ENCODE measurements around the gene FBXO24. TPM values are rescaled to one million over a fixed set of nuclear protein-coding genes. Genes with fewer than 3 reads are reported as not detected.
A peak's percentile ranks its signal among the peaks of the same experiment; 100 is the strongest.
"Not testable (repeated sequence)": the region's sequence is repeated elsewhere in the genome, so short reads cannot be mapped to it uniquely, and the experiment has no call there.

FBXO24 gene
- polyA plus RNA-seq (ENCODE audit: insufficient read length in 4 of 4), result 1 to 10 TPM; 1.0 to 2.2 (median 1.5) TPM

GRCh38 chr7:100586266-100587025 lies at the start of gene FBXO24:
TSS of gene FBXO24 (plus strand) at chr7:100586328. CDS start at chr7:100586626, 298 bp downstream.
- peak; percentile 98 to 100 (median 99) for DNase-seq (ENCODE audit: low read depth in 4 of 4, low spot score in 3 of 4)

- DNase-seq (ENCODE audit: low read depth in 4 of 4, low spot score in 3 of 4), result not testable (repeated sequence)
These were observed 49.4 kb upstream of the FBXO24 start for GRCh38 chr7:100536695-100537094.

GRCh38 chr7:100538348-100538653 lies 47.8 kb upstream of the FBXO24 start:
- no peak for DNase-seq (ENCODE audit: low read depth in 4 of 4, low spot score in 3 of 4)

GRCh38 chr7:100538654-100539435 lies 47.3 kb upstream of the FBXO24 start, which contains the start of gene AGFG2:
TSS of gene AGFG2 (plus strand) at chr7:100539203. CDS start at chr7:100539347, 144 bp downstream.
- peak; percentile 98 to 99 (median 98) for DNase-seq (ENCODE audit: low read depth in 4 of 4, low spot score in 3 of 4)

- DNase-seq (ENCODE audit: low read depth in 4 of 4, low spot score in 3 of 4), result no peak
These were observed 46.6 kb upstream of the FBXO24 start for GRCh38 chr7:100539436-100540006.

- DNase-seq (ENCODE audit: low read depth in 4 of 4, low spot score in 3 of 4), result no peak
These were observed 45.9 kb upstream of the FBXO24 start for GRCh38 chr7:100540073-100540723.

GRCh38 chr7:100541309-100541708 lies 44.8 kb upstream of the FBXO24 start:
- DNase-seq (ENCODE audit: low read depth in 4 of 4, low spot score in 3 of 4), result not testable (repeated sequence)

- no peak for DNase-seq (ENCODE audit: low read depth in 4 of 4, low spot score in 3 of 4)
These were observed 42.5 kb upstream of the FBXO24 start for GRCh38 chr7:100543586-100543985.

- DNase-seq (ENCODE audit: low read depth in 4 of 4, low spot score in 3 of 4), result no peak
These were observed 41.7 kb upstream of the FBXO24 start for GRCh38 chr7:100544386-100544785.

- no peak for DNase-seq (ENCODE audit: low read depth in 4 of 4, low spot score in 3 of 4)
These were observed 41.2 kb upstream of the FBXO24 start for GRCh38 chr7:100544967-100545359.

GRCh38 chr7:100545360-100546128 lies 40.6 kb upstream of the FBXO24 start:
- no peak for DNase-seq (ENCODE audit: low read depth in 4 of 4, low spot score in 3 of 4)

- DNase-seq (ENCODE audit: low read depth in 4 of 4, low spot score in 3 of 4), result no peak
These were observed 39.8 kb upstream of the FBXO24 start for GRCh38 chr7:100546129-100546925.

GRCh38 chr7:100546926-100547800 lies 39.0 kb upstream of the FBXO24 start:
- no peak for DNase-seq (ENCODE audit: low read depth in 4 of 4, low spot score in 3 of 4)

- no peak for DNase-seq (ENCODE audit: low read depth in 4 of 4, low spot score in 3 of 4)
These were observed 38.3 kb upstream of the FBXO24 start for GRCh38 chr7:100547872-100548271.

GRCh38 chr7:100548446-100548845 lies 37.7 kb upstream of the FBXO24 start:
- not testable (repeated sequence) for DNase-seq (ENCODE audit: low read depth in 4 of 4, low spot score in 3 of 4)

GRCh38 chr7:100552532-100552931 lies 33.6 kb upstream of the FBXO24 start:
- DNase-seq (ENCODE audit: low read depth in 4 of 4, low spot score in 3 of 4), result no peak

- no peak for DNase-seq (ENCODE audit: low read depth in 4 of 4, low spot score in 3 of 4)
These were observed 33.1 kb upstream of the FBXO24 start for GRCh38 chr7:100553032-100553431.

- DNase-seq (ENCODE audit: low read depth in 4 of 4, low spot score in 3 of 4), result no peak
These were observed 30.4 kb upstream of the FBXO24 start for GRCh38 chr7:100555701-100556100.
